ENCODE data around the gene KLHDC7A. TPM values are rescaled to one million over a fixed set of nuclear protein-coding genes. Genes with fewer than 3 reads are reported as not detected.

KLHDC7A gene
- total RNA-seq, result under 1 TPM; 0.34 to 0.36 TPM

- no peak within 1 kb of the TSS for H3K4me3 ChIP-seq
- no peaks in the 10 kb centered on the region for H3K9me3 ChIP-seq
- no peaks in the 10 kb centered on the region for H3K36me3 ChIP-seq
- H3K27ac ChIP-seq, result peak within 1 kb of the TSS in 1 of 2 donors; percentile 11
- 42% methylated on average over 13 of the region's 13 CpGs for WGBS
- H3K27me3 ChIP-seq (replicated peaks; ENCODE audit: insufficient read depth), result no peaks in the 10 kb centered on the region
- DNase-seq (ENCODE audit: low spot score), result peak; percentile 36
- intact Hi-C loops (cut with DNase I), result no loop called here
- peak; percentile 29 for TF ChIP-seq POLR2AphosphoS5 (IDR thresholded peaks at IDR 0.05)
- TF ChIP-seq CTCF (IDR thresholded peaks at IDR 0.05), result no peak
- TF ChIP-seq POLR2A (IDR thresholded peaks at IDR 0.05), result no peak
- H3K4me1 ChIP-seq (replicated peaks), result no peaks in the 10 kb centered on the region
Measured at GRCh38 chr1:18480315-18481189, at the start of gene KLHDC7A. KLHDC7A (plus strand) TSS chr1:18480930; CDS start chr1:18480982, 52 bp downstream.

DNA sequence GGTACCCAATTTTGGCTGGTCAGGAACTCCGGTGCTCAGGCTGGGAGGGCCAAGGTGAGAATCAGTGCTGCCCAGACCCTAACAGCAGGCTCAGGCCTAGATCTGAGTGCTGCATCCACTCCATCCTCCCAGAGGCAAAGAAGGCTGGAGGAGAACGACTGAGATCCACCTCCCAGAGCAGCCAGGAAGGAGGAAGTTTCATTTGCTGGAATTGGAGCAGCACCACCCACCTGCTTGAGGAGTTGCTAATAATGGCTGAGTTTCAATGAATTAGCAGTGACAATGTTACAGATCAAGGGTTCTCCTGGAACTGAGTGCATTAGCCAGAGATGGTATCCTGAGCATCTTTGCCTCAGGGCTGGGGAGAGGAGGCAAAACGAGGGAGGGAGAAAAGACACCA is 46.7 kb upstream of the KLHDC7A start:
- no peaks in the 10 kb centered on the region for H3K27me3 ChIP-seq (replicated peaks; ENCODE audit: insufficient read depth)
- 49% methylated on average over 3 of the region's 3 CpGs for WGBS
- no peaks in the 10 kb centered on the region for H3K4me1 ChIP-seq (replicated peaks)
- DNase-seq (ENCODE audit: low spot score), result no peak
- no peak overlapping the region for H3K4me3 ChIP-seq
- no peaks in the 10 kb centered on the region for H3K36me3 ChIP-seq
- TF ChIP-seq CTCF (IDR thresholded peaks at IDR 0.05), result no peak
- no peak for TF ChIP-seq POLR2AphosphoS5 (IDR thresholded peaks at IDR 0.05)
- TF ChIP-seq POLR2A (IDR thresholded peaks at IDR 0.05), result no peak
- H3K9me3 ChIP-seq, result no peaks in the 10 kb centered on the region
- H3K27ac ChIP-seq, result no peak overlapping the region
- intact Hi-C loops (cut with DNase I), result no loop called here

DNA sequence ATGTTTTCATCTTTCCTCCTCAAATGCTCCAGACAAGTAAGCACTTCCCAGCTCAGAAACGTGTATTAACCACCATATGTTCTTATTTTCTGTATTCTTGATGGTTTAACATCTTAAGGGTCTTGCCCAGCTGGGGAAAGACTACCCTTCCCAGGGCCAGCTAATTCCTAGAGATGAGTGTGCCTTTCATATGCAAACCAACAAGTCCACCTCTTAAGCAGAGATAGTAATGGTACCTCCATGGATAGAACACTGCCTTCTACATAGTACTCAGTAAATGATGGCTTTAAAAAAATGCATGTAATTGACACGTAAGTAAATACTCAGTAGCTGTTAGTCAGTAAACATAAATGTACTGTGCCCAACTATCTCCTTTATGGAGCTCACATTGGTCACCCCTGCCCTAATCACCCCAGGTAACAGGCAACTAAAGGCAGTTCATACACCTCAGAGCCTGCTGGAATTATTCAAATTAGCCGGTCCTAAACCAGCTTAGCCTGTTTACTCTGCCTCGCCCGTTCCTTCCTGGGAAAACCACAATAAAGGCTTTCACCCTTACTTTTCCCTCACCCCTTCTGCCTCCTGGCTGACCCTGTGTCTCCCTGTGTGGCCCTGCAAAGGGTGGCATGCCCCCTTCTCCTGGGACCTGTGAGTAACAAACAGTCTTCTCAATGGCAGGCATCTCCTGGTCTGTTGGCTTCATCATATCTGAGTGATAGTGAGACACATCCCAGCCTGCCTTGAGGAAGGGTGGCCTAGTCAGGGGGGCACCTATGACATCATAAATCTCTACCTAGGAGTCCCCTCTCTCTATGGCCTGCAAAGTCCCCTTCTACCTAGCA is 40.1 kb upstream of the KLHDC7A start:
- no peaks in the 10 kb centered on the region for H3K27me3 ChIP-seq (replicated peaks; ENCODE audit: insufficient read depth)
- TF ChIP-seq CTCF (IDR thresholded peaks at IDR 0.05) (no peak), POLR2A (IDR thresholded peaks at IDR 0.05) (no peak), POLR2AphosphoS5 (IDR thresholded peaks at IDR 0.05) (no peak)
- H3K4me3 ChIP-seq, result no peak overlapping the region
- DNase-seq (ENCODE audit: low spot score), result no peak
- no peaks in the 10 kb centered on the region for H3K36me3 ChIP-seq
- 29% methylated on average over 5 of the region's 5 CpGs for WGBS
- no peak overlapping the region for H3K27ac ChIP-seq
- intact Hi-C loops (cut with DNase I), result no loop called here
- H3K9me3 ChIP-seq, result no peaks in the 10 kb centered on the region
- no peaks in the 10 kb centered on the region for H3K4me1 ChIP-seq (replicated peaks)

DNA sequence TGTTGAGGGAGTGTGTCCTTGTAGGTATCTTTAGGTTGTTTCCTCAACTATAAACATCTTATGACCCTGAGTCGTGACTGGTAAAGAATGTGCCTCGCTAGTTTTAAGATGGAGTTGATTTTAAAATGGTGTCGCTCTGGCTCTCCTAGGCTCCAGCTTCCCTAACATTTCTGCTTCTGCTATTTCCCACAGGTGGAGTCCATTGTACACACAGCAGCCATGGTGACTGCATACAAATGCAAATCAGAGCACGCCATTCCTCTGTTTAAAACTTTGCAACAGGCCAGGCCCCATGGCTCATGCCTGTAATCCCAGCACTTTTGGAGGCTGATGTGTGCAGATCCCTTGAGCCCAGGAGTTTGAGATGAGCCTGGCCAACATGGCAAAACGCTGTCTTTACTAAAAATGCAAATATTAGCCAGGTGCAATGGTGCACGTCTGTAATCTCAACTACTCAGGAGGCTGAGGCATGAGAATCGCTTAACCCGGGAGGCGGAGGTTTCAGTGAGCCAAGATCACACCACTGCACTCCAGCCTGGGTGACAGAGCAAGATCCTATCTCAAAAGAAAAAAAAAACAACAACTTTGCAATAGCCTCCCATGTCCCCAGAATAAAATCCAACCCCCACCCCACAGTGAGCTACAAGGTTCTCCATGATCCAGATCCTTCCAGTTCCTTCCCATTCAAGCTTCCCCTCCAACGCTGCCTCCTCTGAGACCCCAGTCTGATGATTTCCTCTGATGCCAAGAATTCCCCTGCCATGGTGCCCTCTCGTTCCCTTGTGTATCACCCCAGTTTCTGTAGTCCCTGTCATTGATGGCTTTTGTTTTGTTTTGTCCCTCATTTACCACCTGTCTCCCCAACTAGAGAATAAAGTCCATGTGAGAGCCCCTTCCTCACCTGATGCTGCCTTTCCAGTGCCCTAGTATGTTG is 36.9 kb upstream of the KLHDC7A start:
- intact Hi-C loops (cut with DNase I), result no loop called here
- no peak for TF ChIP-seq POLR2A (IDR thresholded peaks at IDR 0.05)
- no peak for TF ChIP-seq CTCF (IDR thresholded peaks at IDR 0.05)
- no peak for TF ChIP-seq POLR2AphosphoS5 (IDR thresholded peaks at IDR 0.05)
- no peak overlapping the region for H3K27ac ChIP-seq
- H3K27me3 ChIP-seq (replicated peaks; ENCODE audit: insufficient read depth), result no peaks in the 10 kb centered on the region
- H3K4me3 ChIP-seq, result no peak overlapping the region
- H3K4me1 ChIP-seq (replicated peaks), result no peaks in the 10 kb centered on the region
- H3K36me3 ChIP-seq, result no peaks in the 10 kb centered on the region
- DNase-seq (ENCODE audit: low spot score), result no peak
- no peaks in the 10 kb centered on the region for H3K9me3 ChIP-seq
- 64% methylated on average over 11 of the region's 11 CpGs for WGBS
